ES-I3 (cell line): ENCODE results near the gene FILIP1L.
"Not testable (repeated sequence)": the region's sequence is repeated elsewhere in the genome, so short reads cannot be mapped to it uniquely, and the experiment has no call there.

ENCODE experiments used
- H3K36me3 ChIP-seq: 2 replicates; pipeline ENCODE4 v1.6.1; 2013; ENCODE audit warnings: mild to moderate bottlenecking, low read length, control low read depth, moderate library complexity; ENCODE audit not compliant: insufficient read depth
- H3K4me1 ChIP-seq: 2 replicates; pipeline ENCODE4 v1.6.1; 2013; ENCODE audit warnings: mild to moderate bottlenecking, control low read depth, low read length; ENCODE audit not compliant: insufficient read depth
- H3K9ac ChIP-seq: 2 replicates; pipeline ENCODE4 v1.6.1; 2013; ENCODE audit warnings: low read depth, mild to moderate bottlenecking, low read length, moderate library complexity
- H3K9me3 ChIP-seq: 2 replicates; pipeline ENCODE4 v1.6.1; 2013; ENCODE audit warnings: mild to moderate bottlenecking, low read length, moderate library complexity; ENCODE audit not compliant: control insufficient read depth, insufficient read depth

Gene FILIP1L

GRCh38 chr3:99848433-99848832, 265.9 kb downstream of the FILIP1L start:
- peaks cover 29% of the 10 kb centered on the region for H3K4me1 ChIP-seq

GRCh38 chr3:99846477-99847160, 267.7 kb downstream of the FILIP1L start:
- H3K9me3 ChIP-seq: no peaks in the 10 kb centered on the region
- H3K4me1 ChIP-seq: peaks cover 33% of the 10 kb centered on the region
- H3K9ac ChIP-seq: no peak overlapping the region
- no peaks in the 10 kb centered on the region for H3K36me3 ChIP-seq

More at GRCh38 chr3:99848433-99848832, 265.9 kb downstream of the FILIP1L start:
- Histone ChIP-seq H3K36me3 (no peaks in the 10 kb centered on the region), H3K9me3 (no peaks in the 10 kb centered on the region), H3K9ac (no peak overlapping the region)

GRCh38 chr3:99845999-99846398, 268.3 kb downstream of the FILIP1L start:
- Histone ChIP-seq H3K9ac (no peak overlapping the region), H3K4me1 (peaks cover 33% of the 10 kb centered on the region), H3K36me3 (no peaks in the 10 kb centered on the region), H3K9me3 (no peaks in the 10 kb centered on the region)

GRCh38 chr3:99845331-99845730, 269.0 kb downstream of the FILIP1L start:
- no peak overlapping the region for H3K9ac ChIP-seq
- no peaks in the 10 kb centered on the region for H3K9me3 ChIP-seq
- H3K4me1 ChIP-seq: peaks cover 33% of the 10 kb centered on the region
- no peaks in the 10 kb centered on the region for H3K36me3 ChIP-seq

GRCh38 chr3:99843590-99844258, 270.6 kb downstream of the FILIP1L start:
- Histone ChIP-seq H3K36me3 (no peaks in the 10 kb centered on the region), H3K9me3 (no peaks in the 10 kb centered on the region), H3K4me1 (peaks cover 29% of the 10 kb centered on the region), H3K9ac (no peak overlapping the region)

- Histone ChIP-seq H3K9me3 (no peaks in the 10 kb centered on the region), H3K9ac (no peak overlapping the region), H3K36me3 (no peaks in the 10 kb centered on the region), H3K4me1 (peaks cover 29% of the 10 kb centered on the region)
Measured at GRCh38 chr3:99842826-99843589, 271.3 kb downstream of the FILIP1L start.

- H3K4me1 ChIP-seq: peaks cover 29% of the 10 kb centered on the region
- H3K9me3 ChIP-seq, H3K9ac ChIP-seq, H3K36me3 ChIP-seq: not testable (repeated sequence)
Measured at GRCh38 chr3:99841949-99842348, 272.4 kb downstream of the FILIP1L start.

- Histone ChIP-seq H3K9ac (no peak overlapping the region), H3K9me3 (no peaks in the 10 kb centered on the region), H3K4me1 (peaks cover 17% of the 10 kb centered on the region), H3K36me3 (no peaks in the 10 kb centered on the region)
Measured at GRCh38 chr3:99839613-99840012, 274.7 kb downstream of the FILIP1L start.

- Histone ChIP-seq H3K9ac (no peak overlapping the region), H3K36me3 (no peaks in the 10 kb centered on the region), H3K9me3 (no peaks in the 10 kb centered on the region), H3K4me1 (peaks cover 11% of the 10 kb centered on the region)
Measured at GRCh38 chr3:99838755-99839154, 275.5 kb downstream of the FILIP1L start.

GRCh38 chr3:99837715-99838114, 276.6 kb downstream of the FILIP1L start:
- Histone ChIP-seq H3K9ac (no peak overlapping the region), H3K4me1 (peaks cover 3% of the 10 kb centered on the region; the same call in 1 of the 2 replicates), H3K9me3 (no peaks in the 10 kb centered on the region), H3K36me3 (no peaks in the 10 kb centered on the region)

GRCh38 chr3:99836681-99837080, 277.6 kb downstream of the FILIP1L start:
- no peaks in the 10 kb centered on the region; the same call in 1 of the 2 replicates for H3K4me1 ChIP-seq
- no peaks in the 10 kb centered on the region for H3K36me3 ChIP-seq
- no peak overlapping the region for H3K9ac ChIP-seq
- no peaks in the 10 kb centered on the region for H3K9me3 ChIP-seq

GRCh38 chr3:99834211-99834957, 279.9 kb downstream of the FILIP1L start:
- Histone ChIP-seq H3K4me1 (no peaks in the 10 kb centered on the region; the same call in 1 of the 2 replicates), H3K36me3 (no peaks in the 10 kb centered on the region), H3K9ac (no peak overlapping the region), H3K9me3 (no peaks in the 10 kb centered on the region)

GRCh38 chr3:99833617-99834205, 280.6 kb downstream of the FILIP1L start:
- no peak overlapping the region for H3K9ac ChIP-seq
- H3K36me3 ChIP-seq: no peaks in the 10 kb centered on the region
- H3K9me3 ChIP-seq: no peaks in the 10 kb centered on the region
- no peaks in the 10 kb centered on the region; the same call in 1 of the 2 replicates for H3K4me1 ChIP-seq

GRCh38 chr3:99829844-99830243, 284.5 kb downstream of the FILIP1L start:
- Histone ChIP-seq H3K9ac (no peak overlapping the region), H3K36me3 (no peaks in the 10 kb centered on the region), H3K9me3 (no peaks in the 10 kb centered on the region), H3K4me1 (peaks cover 6% of the 10 kb centered on the region)
